A673 (cell line): ENCODE measurements around the gene BICC1. TPM values are rescaled to one million over a fixed set of nuclear protein-coding genes. Genes with fewer than 3 reads are reported as not detected.

Experiments used
- BruUV-seq: library from RNA; stranded (reverse); fragments of 400-500 nt; replicated peaks from 2 replicates; lab custom pipeline; 2021; lab: Mats Ljungman, UMichigan
- CTCF ChIA-PET: fragments of 300-600 bp; sonication (Branson Sonifier 250); formaldehyde crosslinking; loops from one replicate; lab custom pipeline; 2022; ENCODE audit warnings: antibody characterized with exemption; lab: Charles Lee
- POLR2A ChIA-PET: fragments of 300-600 bp; sonication (Branson Sonifier 250); formaldehyde crosslinking; loops from one replicate; lab custom pipeline; 2022; ENCODE audit warnings: antibody characterized with exemption; ENCODE audit not compliant: low non-redundant PET; lab: Charles Lee
- DNase-seq: peaks from one replicate; pipeline ENCODE4 v3.0.0-alpha.2; 2015; ENCODE audit warnings: low spot score
- H3K27ac ChIP-seq: fragments of 200-600 bp; sonication (generic); 2 replicates; pipeline ENCODE4 v1.5.1; 2016; ENCODE audit warnings: mixed run types, low read depth, mild to moderate bottlenecking, mixed read lengths, antibody characterized with exemption, low read length; ENCODE audit not compliant: poor library complexity, severe bottlenecking
- H3K27me3 ChIP-seq: fragments of 200-600 bp; sonication (generic); replicated peaks from 2 replicates; pipeline ENCODE4 v1.6.1; 2017; ENCODE audit warnings: mixed run types, low read depth, mild to moderate bottlenecking, mixed read lengths, antibody characterized with exemption, low read length; ENCODE audit not compliant: insufficient read depth, poor library complexity
- H3K36me3 ChIP-seq: fragments of 200-600 bp; sonication (generic); 2 replicates; pipeline ENCODE4 v1.6.1; 2016; ENCODE audit warnings: mixed run types, mild to moderate bottlenecking, mixed read lengths, antibody characterized with exemption, low read length; ENCODE audit not compliant: insufficient read depth, poor library complexity, severe bottlenecking
- H3K4me1 ChIP-seq: fragments of 200-600 bp; sonication (generic); 2 replicates; pipeline ENCODE4 v1.6.1; 2017; ENCODE audit warnings: mixed run types, mild to moderate bottlenecking, mixed read lengths, antibody characterized with exemption, low read length; ENCODE audit not compliant: insufficient read depth, poor library complexity, severe bottlenecking
- H3K4me3 ChIP-seq: fragments of 200-600 bp; sonication (generic); 2 replicates; pipeline ENCODE4 v1.5.1; 2016; ENCODE audit warnings: low read depth, mixed run types, mild to moderate bottlenecking, mixed read lengths, low read length; ENCODE audit not compliant: poor library complexity, severe bottlenecking
- H3K9me3 ChIP-seq: fragments of 200-600 bp; sonication (generic); 2 replicates; pipeline ENCODE4 v1.6.1; 2016; ENCODE audit warnings: mixed run types, low read depth, mild to moderate bottlenecking, mixed read lengths, antibody characterized with exemption, low read length; ENCODE audit not compliant: poor library complexity, severe bottlenecking
- CTCF ChIP-seq: fragments of 300-800, 200-600 bp; sonication (generic); conservative IDR thresholded peaks from 2 replicates; pipeline ENCODE4 v1.5.1; 2017; ENCODE audit warnings: low read depth, mild to moderate bottlenecking, antibody characterized with exemption, low read length, moderate library complexity, mixed read lengths
- EZH2 ChIP-seq: fragments of 200-600 bp; sonication (generic); IDR thresholded peaks from 2 replicates; pipeline ENCODE4 v1.6.1; 2017; ENCODE audit warnings: borderline replicate concordance, low read depth, mild to moderate bottlenecking, mixed read lengths, antibody characterized with exemption, low read length; ENCODE audit not compliant: poor library complexity, severe bottlenecking
- intact Hi-C: fragments of 100-400 bp; cut with micrococcal nuclease; formaldehyde crosslinking; loops from one replicate; pipeline ENCODE4 v1.10.0; 2022; ENCODE audit not compliant: unreplicated experiment
- total RNA-seq: library from RNA; stranded (reverse); gene quantifications from 2 replicates; pipeline ENCODE4 v1.2.3, GENCODE V29; 2021

BICC1 gene
- total RNA-seq, 1 experiment from 2014 or later: 1.6 TPM

- CTCF ChIA-PET: no interaction called here
- no peak for TF ChIP-seq EZH2
- TF ChIP-seq CTCF: no peak
- no TSS peak for BruUV-seq
These were observed 298.1 kb downstream of the BICC1 start for GRCh38 chr10:58810751-58811150.

GRCh38 chr10:58813573-58813972 is 300.9 kb downstream of the BICC1 start:
- no peaks in the 10 kb centered on the region for H3K4me1 ChIP-seq
- H3K27ac ChIP-seq: no peak overlapping the region
- H3K27me3 ChIP-seq: no peaks in the 10 kb centered on the region
- no peak overlapping the region for H3K4me3 ChIP-seq
- no peak for DNase-seq
- intact Hi-C loops: no loop called here
- BruUV-seq: no TSS peak
- ChIA-PET POLR2A (no interaction called here), CTCF (no interaction called here)
- no peaks in the 10 kb centered on the region for H3K36me3 ChIP-seq
- no peaks in the 10 kb centered on the region for H3K9me3 ChIP-seq
- no peak for TF ChIP-seq EZH2
- no peak for TF ChIP-seq CTCF

More at GRCh38 chr10:58810751-58811150, 298.1 kb downstream of the BICC1 start:
- Histone ChIP-seq H3K36me3 (no peaks in the 10 kb centered on the region), H3K27me3 (no peaks in the 10 kb centered on the region), H3K4me1 (no peaks in the 10 kb centered on the region), H3K9me3 (no peaks in the 10 kb centered on the region), H3K4me3 (no peak overlapping the region), H3K27ac (no peak overlapping the region)
- intact Hi-C loops: no loop called here
- DNase-seq: no peak
- POLR2A ChIA-PET: no interaction called here

- CTCF ChIA-PET: no interaction called here
These were observed 304.7 kb downstream of the BICC1 start for GRCh38 chr10:58817201-58817846.

More at GRCh38 chr10:58817201-58817846, 304.7 kb downstream of the BICC1 start:
- peaks cover 11% of the 10 kb centered on the region for H3K4me1 ChIP-seq
- intact Hi-C loops: no loop called here
- DNase-seq: no peak
- POLR2A ChIA-PET: no interaction called here
- TF ChIP-seq EZH2 (no peak), CTCF (no peak)
- BruUV-seq: no TSS peak
- H3K27ac ChIP-seq: no peak overlapping the region
- no peak overlapping the region for H3K4me3 ChIP-seq
- H3K27me3 ChIP-seq: no peaks in the 10 kb centered on the region
- H3K36me3 ChIP-seq: no peaks in the 10 kb centered on the region
- no peaks in the 10 kb centered on the region for H3K9me3 ChIP-seq
